Ammon's horn (tissue), 1 donor: ENCODE measurements around the gene SLC25A24.
"Not testable (repeated sequence)": the region's sequence is repeated elsewhere in the genome, so short reads cannot be mapped to it uniquely, and the experiment has no call there.

Experiments
- DNase-seq: peaks from one replicate; pipeline ENCODE4 v3.0.0-alpha.2; 2016; ENCODE audit warnings: low spot score

Gene SLC25A24

DNA sequence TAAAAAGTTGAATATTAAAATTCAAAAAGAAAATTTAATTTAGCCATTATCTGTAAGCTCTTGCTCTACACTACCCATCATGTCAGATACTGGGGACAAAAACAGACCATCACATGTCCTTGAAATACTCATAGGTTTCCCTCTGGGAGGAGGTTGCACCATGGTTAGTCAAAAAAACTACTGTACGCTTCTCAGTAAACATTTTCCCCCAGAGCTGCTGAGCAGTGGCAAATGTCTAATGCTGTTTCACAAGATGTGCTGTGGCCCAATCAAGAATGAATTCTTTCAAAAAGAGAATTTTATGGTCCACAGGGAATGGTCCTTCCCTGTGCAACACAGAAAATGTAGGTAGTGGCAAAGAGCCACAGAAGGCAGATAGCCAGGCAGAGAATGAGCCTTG lies 6.1 kb downstream of the SLC25A24 start:
- no peak for DNase-seq

GRCh38 chr1:108193333-108193732 lies 6.8 kb downstream of the SLC25A24 start:
- no peak for DNase-seq

DNA sequence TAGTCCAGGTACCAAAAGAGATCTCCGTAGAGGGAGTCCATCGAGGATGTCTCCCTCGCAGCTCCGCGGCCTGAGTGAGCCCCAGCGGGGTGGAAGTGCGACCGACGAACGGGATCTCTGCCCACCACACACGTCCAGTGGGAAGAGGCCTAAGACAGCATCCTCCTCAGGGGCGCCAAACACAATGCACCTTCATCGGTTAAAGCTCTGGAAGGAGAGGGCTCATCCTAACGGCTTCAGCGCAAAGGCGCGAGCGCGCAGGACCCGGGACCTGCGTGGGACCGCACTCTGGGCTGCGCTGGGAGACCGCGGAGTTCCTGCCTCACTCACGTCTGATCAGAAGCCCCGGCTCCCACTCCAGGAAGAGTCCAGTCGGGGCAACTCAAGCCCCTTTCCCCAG lies 7.6 kb downstream of the SLC25A24 start:
- DNase-seq: no peak

DNA sequence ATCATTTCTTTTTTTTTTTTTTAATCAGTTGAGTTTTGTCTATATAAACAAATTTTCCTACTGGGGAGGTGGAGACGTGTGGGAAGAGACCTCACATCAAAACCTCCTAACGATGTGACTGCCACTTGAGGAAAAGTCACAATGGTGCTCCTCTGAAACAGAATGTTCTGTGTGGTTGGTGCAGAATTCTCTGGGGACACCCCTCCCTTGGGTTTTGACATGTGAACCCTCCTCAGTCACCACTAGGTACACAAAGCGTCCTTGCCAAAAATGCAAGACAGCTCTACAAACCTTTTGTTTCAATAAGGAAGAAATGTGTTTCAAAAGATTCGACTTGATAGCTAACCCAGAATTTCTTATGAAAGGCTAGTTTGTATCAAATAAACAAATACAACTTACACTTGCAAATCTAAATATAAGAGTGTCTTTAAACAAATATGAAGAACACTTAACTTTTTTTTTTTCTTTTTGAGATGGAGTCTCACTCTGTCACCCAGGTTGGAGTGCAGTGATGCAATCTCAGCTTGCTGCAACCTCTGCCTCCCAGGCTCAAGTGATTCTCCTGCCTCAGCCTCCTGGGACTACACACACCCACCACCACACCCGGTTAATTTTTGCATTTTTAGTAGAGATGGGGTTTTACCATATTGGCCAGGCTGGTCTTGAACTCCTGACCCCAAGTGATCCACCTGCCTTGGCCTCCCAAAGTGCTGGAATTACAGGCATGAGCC lies 9.3 kb downstream of the SLC25A24 start:
- no peak for DNase-seq

DNA sequence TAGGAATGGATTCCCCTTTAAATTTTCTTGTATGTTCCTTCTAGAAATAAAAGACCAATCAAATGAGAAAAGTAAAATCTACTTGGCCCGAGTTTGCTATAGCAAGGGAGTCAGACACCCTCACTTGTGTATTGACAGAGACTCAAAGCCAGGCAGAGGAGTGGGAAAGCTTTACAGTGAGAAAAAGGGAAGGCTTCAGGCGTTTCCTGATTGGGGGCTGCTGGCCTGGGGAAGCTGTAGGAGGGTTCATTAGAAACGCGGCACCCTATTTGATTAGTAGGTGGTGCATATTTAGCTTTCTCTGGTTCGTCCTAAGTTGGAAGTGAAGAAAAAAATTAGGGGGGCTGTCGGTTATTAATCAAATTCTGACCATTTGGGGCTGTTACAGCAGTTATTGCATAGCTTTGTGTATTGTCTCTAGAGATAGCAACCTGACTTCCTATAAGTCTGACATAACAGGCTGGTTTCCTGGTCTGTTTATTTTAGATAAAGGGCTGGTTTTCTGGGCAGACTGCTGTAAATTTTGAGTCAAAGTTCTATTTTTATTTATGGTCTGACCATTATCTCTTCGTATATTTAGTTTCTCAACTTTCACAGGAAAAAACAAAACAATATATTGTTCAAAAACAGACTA lies 10.0 kb downstream of the SLC25A24 start:
- no peak for DNase-seq

- no peak for DNase-seq
Measured at GRCh38 chr1:108188801-108189200, 11.3 kb downstream of the SLC25A24 start.

- no peak for DNase-seq
Measured at GRCh38 chr1:108182959-108183700, 17.0 kb downstream of the SLC25A24 start.

GRCh38 chr1:108179018-108179417 lies 21.1 kb downstream of the SLC25A24 start:
- no peak for DNase-seq

DNA sequence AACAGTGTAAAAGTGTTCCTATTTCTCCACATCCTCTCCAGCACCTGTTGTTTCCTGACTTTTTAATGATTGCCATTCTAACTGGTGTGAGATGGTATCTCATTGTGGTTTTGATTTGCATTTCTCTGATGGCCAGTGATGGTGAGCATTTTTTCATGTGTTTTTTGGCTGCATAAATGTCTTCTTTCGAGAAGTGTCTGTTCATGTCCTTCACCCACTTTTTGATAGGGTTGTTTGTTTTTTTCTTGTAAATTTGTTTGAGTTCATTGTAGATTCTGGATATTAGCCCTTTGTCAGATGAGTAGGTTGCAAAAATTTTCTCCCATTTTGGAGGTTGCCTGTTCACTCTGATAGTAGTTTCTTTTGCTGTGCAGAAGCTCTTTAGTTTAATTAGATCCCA lies 37.7 kb downstream of the SLC25A24 start:
- not testable (repeated sequence) for DNase-seq

DNA sequence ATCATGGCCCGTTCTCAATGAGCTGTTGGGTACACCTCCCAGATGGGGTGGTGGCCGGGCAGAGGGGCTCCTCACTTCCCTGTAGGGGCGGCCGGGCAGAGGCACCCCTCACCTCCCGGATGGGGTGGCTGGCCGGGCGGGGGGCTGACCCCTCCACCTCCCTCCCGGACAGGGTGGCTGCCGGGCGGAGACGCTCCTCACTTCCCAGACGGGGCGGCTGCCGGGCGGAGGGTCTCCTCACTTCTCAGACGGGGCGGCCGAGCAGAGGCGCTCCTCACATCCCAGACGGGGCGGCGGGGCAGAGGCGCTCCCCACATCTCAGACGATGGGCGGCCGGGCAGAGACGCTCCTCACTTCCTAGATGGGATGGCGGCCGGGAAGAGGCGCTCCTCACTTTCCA lies 40.2 kb downstream of the SLC25A24 start:
- DNase-seq: not testable (repeated sequence)

GRCh38 chr1:108158893-108159453 lies 41.2 kb downstream of the SLC25A24 start:
- DNase-seq: no peak

GRCh38 chr1:108154314-108154713 lies 45.8 kb downstream of the SLC25A24 start:
- DNase-seq: no peak

- DNase-seq: no peak
Measured at GRCh38 chr1:108152782-108153222, 47.3 kb downstream of the SLC25A24 start.

DNA sequence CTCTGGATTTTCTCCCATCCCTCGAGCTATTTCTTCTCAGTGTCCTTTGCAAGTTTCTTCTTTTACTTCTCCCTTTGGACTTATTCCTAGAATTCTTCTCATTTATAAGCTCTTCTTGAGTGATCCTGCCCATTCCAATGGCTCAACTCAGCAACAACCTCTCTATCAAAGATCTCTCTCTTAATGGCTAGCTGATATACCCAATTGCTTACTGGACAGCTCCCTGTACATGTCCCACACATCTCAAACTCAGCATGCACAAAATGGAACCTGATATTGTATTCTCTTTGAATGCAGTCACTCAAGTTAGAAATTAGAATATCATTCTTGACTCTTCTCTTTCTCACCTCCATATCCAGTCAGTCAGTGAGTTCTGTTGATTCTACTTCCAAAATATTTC lies 48.6 kb downstream of the SLC25A24 start:
- no peak for DNase-seq

DNA sequence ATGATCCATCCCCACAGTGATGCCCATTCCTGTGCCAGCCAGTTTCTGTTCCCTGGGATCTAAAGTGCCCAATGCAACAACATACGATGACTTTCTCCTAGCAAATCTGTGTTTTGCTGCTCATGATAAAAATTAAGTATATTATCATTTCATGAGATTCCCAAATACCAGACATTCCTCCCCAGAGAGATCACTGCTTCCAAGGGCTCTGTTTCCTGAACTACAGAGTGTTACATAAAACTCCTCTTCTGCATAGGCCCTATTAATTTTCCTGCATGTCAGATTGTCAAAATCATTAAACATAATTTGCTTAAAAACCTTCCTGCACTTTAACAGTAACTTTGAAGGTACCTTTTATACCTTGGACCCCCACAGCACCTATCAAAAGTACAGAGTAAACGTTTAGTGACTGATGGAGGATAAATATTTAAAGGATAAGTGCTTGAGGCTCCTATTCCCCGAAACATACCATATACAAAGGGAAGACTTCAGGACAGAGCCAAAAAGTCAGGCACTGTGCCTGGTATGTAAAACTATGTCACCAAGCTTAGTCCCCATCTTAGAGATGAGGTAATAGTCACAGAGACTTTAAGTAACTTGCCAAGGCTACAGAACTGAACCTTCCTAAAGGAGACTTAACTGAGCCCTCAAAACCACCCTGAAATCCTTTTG lies 50.2 kb downstream of the SLC25A24 start:
- DNase-seq: no peak

- not testable (repeated sequence) for DNase-seq
Measured at GRCh38 chr1:108144569-108144968, 55.6 kb downstream of the SLC25A24 start.

DNA sequence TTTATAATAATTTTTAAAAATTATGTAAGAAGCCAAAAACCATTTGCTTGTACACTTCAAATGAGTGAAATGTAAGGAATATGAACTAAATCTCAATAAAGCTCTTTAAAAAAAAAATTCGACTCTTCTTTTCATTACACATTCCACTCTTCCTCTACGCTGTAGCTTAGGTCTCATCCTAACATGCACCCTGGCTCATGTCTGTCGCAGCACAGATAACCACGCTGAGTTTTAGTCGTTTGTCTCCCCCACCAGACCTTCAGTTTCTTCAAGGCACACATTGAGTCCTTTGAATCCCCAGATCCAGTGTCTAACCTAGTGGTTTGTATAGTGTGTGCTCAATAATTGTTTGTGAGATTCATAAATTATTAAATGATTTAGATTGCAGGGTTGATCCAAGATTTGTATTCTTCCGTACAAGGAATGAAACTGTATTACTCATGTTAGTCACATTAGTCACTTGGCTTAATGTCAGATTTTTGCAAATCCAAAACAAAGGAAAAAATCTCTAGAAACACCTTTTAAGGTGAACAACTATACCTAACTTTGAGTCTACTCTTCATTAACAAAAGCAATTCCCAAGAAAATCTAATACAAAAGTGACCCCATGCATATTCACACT lies 57.3 kb downstream of the SLC25A24 start:
- no peak for DNase-seq

DNA sequence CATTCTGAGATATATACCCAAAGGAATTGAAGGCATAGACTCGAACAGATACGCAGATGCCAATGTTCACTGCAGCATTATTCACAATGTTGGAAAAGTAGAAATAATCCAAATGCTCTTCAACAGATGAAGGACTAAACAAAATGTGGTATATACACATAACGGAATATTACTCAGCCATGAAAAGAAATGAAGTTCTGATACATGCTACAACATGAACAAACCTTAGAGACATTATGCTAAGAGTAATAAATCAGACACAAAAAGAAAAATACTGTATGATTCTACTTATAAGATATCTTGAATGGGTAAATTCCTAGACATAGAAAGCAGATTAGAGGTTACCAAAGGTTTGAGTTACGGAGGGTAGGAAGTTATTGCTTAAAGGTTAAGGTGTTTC lies 57.9 kb downstream of the SLC25A24 start:
- DNase-seq: no peak

- DNase-seq: no peak
Measured at GRCh38 chr1:108141621-108142020, 58.5 kb downstream of the SLC25A24 start.

- no peak for DNase-seq
Measured at GRCh38 chr1:108140936-108141335, 59.2 kb downstream of the SLC25A24 start.

DNA sequence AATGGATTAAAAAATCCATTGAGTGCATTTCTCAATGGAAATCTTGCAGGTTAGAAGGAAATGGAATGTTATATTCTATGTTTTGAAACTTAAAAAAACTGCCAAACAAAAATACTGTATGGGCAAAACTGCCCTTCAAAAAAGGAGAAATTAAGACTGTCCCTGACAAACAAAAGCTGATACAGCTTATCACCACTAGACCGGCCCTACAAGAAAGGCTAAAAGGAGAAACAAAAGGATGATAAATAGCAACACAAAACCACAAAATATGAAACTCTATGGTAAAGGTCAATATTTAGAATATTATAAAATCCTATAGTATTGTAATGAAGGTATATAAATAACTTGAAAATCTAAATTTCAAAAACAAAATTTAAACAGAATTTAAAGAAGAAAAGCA lies 60.0 kb downstream of the SLC25A24 start:
- DNase-seq: no peak

DNA sequence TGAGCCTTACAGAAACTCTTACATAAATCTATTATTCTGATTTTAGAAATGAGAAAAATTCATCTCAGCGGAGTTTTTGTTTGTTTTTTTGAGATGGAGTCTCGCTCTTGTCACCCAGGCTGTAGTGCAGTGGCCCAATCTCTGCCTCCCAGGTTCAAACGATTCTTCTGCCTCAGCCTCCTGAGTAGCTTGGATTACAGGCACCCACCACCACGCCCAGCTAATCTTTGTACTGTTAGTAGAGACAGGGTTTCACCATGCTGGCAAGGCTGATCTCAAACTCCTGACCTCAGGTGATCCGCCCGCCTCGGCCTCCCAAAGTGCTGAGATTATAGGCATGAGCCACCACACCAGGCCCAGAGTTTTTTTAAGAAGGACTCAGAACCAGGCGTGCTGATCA lies 60.6 kb downstream of the SLC25A24 start:
- DNase-seq: not testable (repeated sequence)
